Mucosa of descending colon (tissue), 3 donors: ENCODE measurements around the gene PIGC. TPM values are rescaled to one million over a fixed set of nuclear protein-coding genes. Genes with fewer than 3 reads are reported as not detected.

Experiments
- ATAC-seq: fragments of 200-7000 bp; cut with Tn5 transposase; one replicate; pipeline ENCODE4 v1.9.1; 2020; ENCODE audit warnings: mild to moderate bottlenecking, moderate library complexity
- DNase-seq, 3 donors: peaks; one replicate each; pipeline ENCODE4 v3.0.0-alpha.2; 2020
- H3K36me3 ChIP-seq: fragments of 200-600 bp; one replicate; pipeline ENCODE4 v1.8.0; 2021; ENCODE audit warnings: low read depth, mild to moderate bottlenecking
- H3K4me1 ChIP-seq: fragments of 200-600 bp; one replicate; pipeline ENCODE4 v1.8.0; 2021; ENCODE audit warnings: low read depth, mild to moderate bottlenecking
- H3K4me3 ChIP-seq: fragments of 200-600 bp; one replicate; pipeline ENCODE4 v1.8.0; 2021; ENCODE audit warnings: mild to moderate bottlenecking
- H3K9me3 ChIP-seq: fragments of 200-600 bp; one replicate; pipeline ENCODE4 v1.8.0; 2021; ENCODE audit warnings: mild to moderate bottlenecking
- CTCF ChIP-seq: fragments of 200-600 bp; IDR thresholded peaks from one replicate; pipeline ENCODE4 v1.8.0; 2022; ENCODE audit warnings: antibody characterized with exemption, mild to moderate bottlenecking
- intact Hi-C, 2 donors: fragments of 100-400 bp; cut with DNase I in 1 of 2; cut with micrococcal nuclease in 1 of 2; formaldehyde crosslinking; loops; one replicate each; pipeline versions ENCODE4 v1.11.0 to v1.11.1; 2022; cut with DNase I, micrococcal nuclease
- total RNA-seq, 3 donors: library from RNA; stranded (reverse); fragmentation: NEBNext Ultra II Directional in 2 of 3; extraction: Animal tissue kit (Norgen Biotek cat#: 25700) in 2 of 3; gene quantifications; one replicate each; pipeline versions ENCODE4 v1.2.1 to v1.2.4, GENCODE V29; 2021 to 2023
- donor health status: DM: no; HTN: no; CAD: no; lungs with moderate emphysema.
- donor health status: DM: no; HTN: no; CAD: no.
- donor health status: DM: no; HTN: yes; CAD: no.

PIGC gene
- total RNA-seq, 3 donors from 2014 or later: 25.6 to 27.7 (median 26.3) TPM

- ATAC-seq: no peak
- no peak for TF ChIP-seq CTCF
- intact Hi-C loops: no loop called here
Measured at GRCh38 chr1:172472495-172472894, 28.6 kb upstream of the PIGC start.

GRCh38 chr1:172471666-172472065 lies 27.8 kb upstream of the PIGC start:
- Histone ChIP-seq H3K4me1 (no peaks in the 10 kb centered on the region), H3K9me3 (no peaks in the 10 kb centered on the region), H3K4me3 (no peak overlapping the region), H3K36me3 (no peaks in the 10 kb centered on the region)
- DNase-seq (no peak), ATAC-seq (no peak)
- intact Hi-C loops: no loop called here
- TF ChIP-seq CTCF: no peak

More at GRCh38 chr1:172472495-172472894, 28.6 kb upstream of the PIGC start:
- DNase-seq: no peak
- no peaks in the 10 kb centered on the region for H3K36me3 ChIP-seq
- no peaks in the 10 kb centered on the region for H3K4me1 ChIP-seq
- no peak overlapping the region for H3K4me3 ChIP-seq
- no peaks in the 10 kb centered on the region for H3K9me3 ChIP-seq

- H3K9me3 ChIP-seq: no peaks in the 10 kb centered on the region
- ATAC-seq: no peak
- H3K4me1 ChIP-seq: no peaks in the 10 kb centered on the region
- TF ChIP-seq CTCF: no peak
- intact Hi-C loops: no loop called here
- DNase-seq: no peak
- no peaks in the 10 kb centered on the region for H3K36me3 ChIP-seq
- no peak overlapping the region for H3K4me3 ChIP-seq
Measured at GRCh38 chr1:172470149-172470548, 26.3 kb upstream of the PIGC start.

- DNase-seq: no peak
- no peaks in the 10 kb centered on the region for H3K4me1 ChIP-seq
- H3K4me3 ChIP-seq: no peak overlapping the region
- no peak for ATAC-seq
- no peaks in the 10 kb centered on the region for H3K36me3 ChIP-seq
- H3K9me3 ChIP-seq: no peaks in the 10 kb centered on the region
- no peak for TF ChIP-seq CTCF
- intact Hi-C loops: no loop called here
Measured at GRCh38 chr1:172469717-172470116, 25.8 kb upstream of the PIGC start.

GRCh38 chr1:172468296-172468695 lies 24.4 kb upstream of the PIGC start:
- no peaks in the 10 kb centered on the region for H3K9me3 ChIP-seq
- no peak for TF ChIP-seq CTCF
- no peaks in the 10 kb centered on the region for H3K36me3 ChIP-seq
- H3K4me1 ChIP-seq: no peaks in the 10 kb centered on the region
- no peak for ATAC-seq
- no peak overlapping the region for H3K4me3 ChIP-seq
- intact Hi-C loops: no loop called here
- no peak for DNase-seq

GRCh38 chr1:172467446-172467845 lies 23.6 kb upstream of the PIGC start:
- intact Hi-C loops: no loop called here
- TF ChIP-seq CTCF: no peak
- DNase-seq: no peak

More at GRCh38 chr1:172467446-172467845, 23.6 kb upstream of the PIGC start:
- ATAC-seq: no peak
- H3K4me1 ChIP-seq: no peaks in the 10 kb centered on the region
- no peak overlapping the region for H3K4me3 ChIP-seq
- H3K9me3 ChIP-seq: no peaks in the 10 kb centered on the region
- no peaks in the 10 kb centered on the region for H3K36me3 ChIP-seq
